GM12878 (cell line): ENCODE results near the gene LRIG2. TPM values are rescaled to one million over a fixed set of nuclear protein-coding genes. Genes with fewer than 3 reads are reported as not detected.

Experiments used
- FOXM1 ChIP-seq: IDR thresholded peaks from 2 replicates; pipeline ENCODE4 v1.6.1; 2012; ENCODE audit warnings: low read depth, mild to moderate bottlenecking, inconsistent platforms, low read length, moderate library complexity
- IRF3 ChIP-seq: fragments of 450-650 bp; IDR thresholded peaks from 2 replicates; pipeline ENCODE4 v1.6.1; 2014; ENCODE audit warnings: mild to moderate bottlenecking
- RBBP5 ChIP-seq: fragments of 200-600 bp; sonication (generic); conservative IDR thresholded peaks from 2 replicates; pipeline ENCODE4 v1.6.1; 2016
- SMAD1 ChIP-seq: fragments of 450-650 bp; IDR thresholded peaks from 2 replicates; pipeline ENCODE4 v1.6.1; 2018; ENCODE audit warnings: mild to moderate bottlenecking, low read depth; ENCODE audit not compliant: partially characterized antibody
- SMARCA5 ChIP-seq: fragments of 450-650 bp; IDR thresholded peaks from 2 replicates; pipeline ENCODE4 v1.6.1; 2017; ENCODE audit warnings: mild to moderate bottlenecking
- polyA plus RNA-seq, 11 experiments: library from polyadenylated mRNA; depleted of rRNA in 4 of 11; unstranded in 6 of 11; stranded (reverse) in 5 of 11; fragments of >200 nt; fragmentation: Nextera tagmentation in 4 of 11; fragmentation: Illumina TruSeq in 1 of 11; extraction: Ambion mirVana in 4 of 11; extraction: Trizol in 1 of 11; gene quantifications; 1 replicate in 1 of 11; 2 replicates in 10 of 11; pipeline versions ENCODE4 v1.2.1 to v1.2.3, GENCODE V29; 2011 to 2016; ENCODE audit warnings: inconsistent platforms in 2 of 11, missing spikeins in 2 of 11, low read depth in 1 of 11
- total RNA-seq, 4 experiments: library from RNA; depleted of rRNA in 3 of 4; stranded (reverse); fragments of >200 nt in 3 of 4; fragmentation: Illumina TruSeq in 1 of 4; extraction: Trizol in 1 of 4; gene quantifications; 2 replicates each; pipeline versions ENCODE4 v1.2.1 to v1.2.3, GENCODE V29; 2013 to 2021
- TF ChIP-seq, protein P1 (sequence below): fragments of 450-650 bp; formaldehyde crosslinking; IDR thresholded peaks from 2 replicates; pipeline ENCODE4 v1.5.0; 2022; ENCODE audit warnings: mild to moderate bottlenecking, missing genetic modification characterization
- TF ChIP-seq, protein P2 (sequence below): fragments of 450-650 bp; IDR thresholded peaks from 2 replicates; pipeline ENCODE4 v1.6.1; 2017; ENCODE audit warnings: mild to moderate bottlenecking, moderate library complexity
- TF ChIP-seq, protein P3 (sequence below): IDR thresholded peaks from 2 replicates; pipeline ENCODE4 v1.6.1; 2012; ENCODE audit warnings: low read length, inconsistent platforms

Gene LRIG2
- total and polyA plus RNA-seq, 10 of the 15 experiments (the other 5 are each of a cell fraction or from before 2014, with no cell fraction given): 0.77 to 11.8 (median 5.1) TPM

- TF ChIP-seq SMAD1: no peak
- TF ChIP-seq, protein P1, sequence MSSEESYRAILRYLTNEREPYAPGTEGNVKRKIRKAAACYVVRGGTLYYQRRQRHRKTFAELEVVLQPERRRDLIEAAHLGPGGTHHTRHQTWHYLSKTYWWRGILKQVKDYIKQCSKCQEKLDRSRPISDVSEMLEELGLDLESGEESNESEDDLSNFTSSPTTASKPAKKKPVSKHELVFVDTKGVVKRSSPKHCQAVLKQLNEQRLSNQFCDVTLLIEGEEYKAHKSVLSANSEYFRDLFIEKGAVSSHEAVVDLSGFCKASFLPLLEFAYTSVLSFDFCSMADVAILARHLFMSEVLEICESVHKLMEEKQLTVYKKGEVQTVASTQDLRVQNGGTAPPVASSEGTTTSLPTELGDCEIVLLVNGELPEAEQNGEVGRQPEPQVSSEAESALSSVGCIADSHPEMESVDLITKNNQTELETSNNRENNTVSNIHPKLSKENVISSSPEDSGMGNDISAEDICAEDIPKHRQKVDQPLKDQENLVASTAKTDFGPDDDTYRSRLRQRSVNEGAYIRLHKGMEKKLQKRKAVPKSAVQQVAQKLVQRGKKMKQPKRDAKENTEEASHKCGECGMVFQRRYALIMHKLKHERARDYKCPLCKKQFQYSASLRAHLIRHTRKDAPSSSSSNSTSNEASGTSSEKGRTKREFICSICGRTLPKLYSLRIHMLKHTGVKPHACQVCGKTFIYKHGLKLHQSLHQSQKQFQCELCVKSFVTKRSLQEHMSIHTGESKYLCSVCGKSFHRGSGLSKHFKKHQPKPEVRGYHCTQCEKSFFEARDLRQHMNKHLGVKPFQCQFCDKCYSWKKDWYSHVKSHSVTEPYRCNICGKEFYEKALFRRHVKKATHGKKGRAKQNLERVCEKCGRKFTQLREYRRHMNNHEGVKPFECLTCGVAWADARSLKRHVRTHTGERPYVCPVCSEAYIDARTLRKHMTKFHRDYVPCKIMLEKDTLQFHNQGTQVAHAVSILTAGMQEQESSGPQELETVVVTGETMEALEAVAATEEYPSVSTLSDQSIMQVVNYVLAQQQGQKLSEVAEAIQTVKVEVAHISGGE (CRISPR knock-in tag): no peak
- no peak for TF ChIP-seq RBBP5
- TF ChIP-seq SMARCA5: no peak
- TF ChIP-seq, protein P2, sequence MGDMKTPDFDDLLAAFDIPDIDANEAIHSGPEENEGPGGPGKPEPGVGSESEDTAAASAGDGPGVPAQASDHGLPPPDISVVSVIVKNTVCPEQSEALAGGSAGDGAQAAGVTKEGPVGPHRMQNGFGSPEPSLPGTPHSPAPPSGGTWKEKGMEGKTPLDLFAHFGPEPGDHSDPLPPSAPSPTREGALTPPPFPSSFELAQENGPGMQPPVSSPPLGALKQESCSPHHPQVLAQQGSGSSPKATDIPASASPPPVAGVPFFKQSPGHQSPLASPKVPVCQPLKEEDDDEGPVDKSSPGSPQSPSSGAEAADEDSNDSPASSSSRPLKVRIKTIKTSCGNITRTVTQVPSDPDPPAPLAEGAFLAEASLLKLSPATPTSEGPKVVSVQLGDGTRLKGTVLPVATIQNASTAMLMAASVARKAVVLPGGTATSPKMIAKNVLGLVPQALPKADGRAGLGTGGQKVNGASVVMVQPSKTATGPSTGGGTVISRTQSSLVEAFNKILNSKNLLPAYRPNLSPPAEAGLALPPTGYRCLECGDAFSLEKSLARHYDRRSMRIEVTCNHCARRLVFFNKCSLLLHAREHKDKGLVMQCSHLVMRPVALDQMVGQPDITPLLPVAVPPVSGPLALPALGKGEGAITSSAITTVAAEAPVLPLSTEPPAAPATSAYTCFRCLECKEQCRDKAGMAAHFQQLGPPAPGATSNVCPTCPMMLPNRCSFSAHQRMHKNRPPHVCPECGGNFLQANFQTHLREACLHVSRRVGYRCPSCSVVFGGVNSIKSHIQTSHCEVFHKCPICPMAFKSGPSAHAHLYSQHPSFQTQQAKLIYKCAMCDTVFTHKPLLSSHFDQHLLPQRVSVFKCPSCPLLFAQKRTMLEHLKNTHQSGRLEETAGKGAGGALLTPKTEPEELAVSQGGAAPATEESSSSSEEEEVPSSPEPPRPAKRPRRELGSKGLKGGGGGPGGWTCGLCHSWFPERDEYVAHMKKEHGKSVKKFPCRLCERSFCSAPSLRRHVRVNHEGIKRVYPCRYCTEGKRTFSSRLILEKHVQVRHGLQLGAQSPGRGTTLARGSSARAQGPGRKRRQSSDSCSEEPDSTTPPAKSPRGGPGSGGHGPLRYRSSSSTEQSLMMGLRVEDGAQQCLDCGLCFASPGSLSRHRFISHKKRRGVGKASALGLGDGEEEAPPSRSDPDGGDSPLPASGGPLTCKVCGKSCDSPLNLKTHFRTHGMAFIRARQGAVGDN: no peak
- no peak for TF ChIP-seq IRF3
- no peak for TF ChIP-seq FOXM1
- TF ChIP-seq, protein P3, sequence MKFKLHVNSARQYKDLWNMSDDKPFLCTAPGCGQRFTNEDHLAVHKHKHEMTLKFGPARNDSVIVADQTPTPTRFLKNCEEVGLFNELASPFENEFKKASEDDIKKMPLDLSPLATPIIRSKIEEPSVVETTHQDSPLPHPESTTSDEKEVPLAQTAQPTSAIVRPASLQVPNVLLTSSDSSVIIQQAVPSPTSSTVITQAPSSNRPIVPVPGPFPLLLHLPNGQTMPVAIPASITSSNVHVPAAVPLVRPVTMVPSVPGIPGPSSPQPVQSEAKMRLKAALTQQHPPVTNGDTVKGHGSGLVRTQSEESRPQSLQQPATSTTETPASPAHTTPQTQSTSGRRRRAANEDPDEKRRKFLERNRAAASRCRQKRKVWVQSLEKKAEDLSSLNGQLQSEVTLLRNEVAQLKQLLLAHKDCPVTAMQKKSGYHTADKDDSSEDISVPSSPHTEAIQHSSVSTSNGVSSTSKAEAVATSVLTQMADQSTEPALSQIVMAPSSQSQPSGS: no peak
These were observed 73.5 kb downstream of the LRIG2 start (continued) for GRCh38 chr1:113146242-113147072.
